HepG2 (cell line): ENCODE results near the gene CPOX.

Source experiments
- AKAP8 ChIP-seq: sonication (generic); formaldehyde crosslinking; IDR thresholded peaks from 2 replicates; pipeline ENCODE4 v1.5.1; 2020; ENCODE audit warnings: mild to moderate bottlenecking, missing genetic modification reagents
- EZH2 ChIP-seq: conservative IDR thresholded peaks from 2 replicates; pipeline ENCODE4 v1.6.1; 2012; ENCODE audit warnings: mild to moderate bottlenecking, low read depth, low read length, moderate library complexity
- FOXJ3 ChIP-seq: sonication (generic); formaldehyde crosslinking; IDR thresholded peaks from 2 replicates; pipeline ENCODE4 v1.4.0; 2020; ENCODE audit warnings: missing genetic modification reagents, mild to moderate bottlenecking, borderline replicate concordance
- FOXO1 ChIP-seq: sonication (generic); formaldehyde crosslinking; IDR thresholded peaks from 2 replicates; pipeline ENCODE4 v1.4.0; 2020; ENCODE audit warnings: missing genetic modification reagents
- MLX ChIP-seq: IDR thresholded peaks from 2 replicates; pipeline ENCODE4 v1.6.1; 2016
- PAX8 ChIP-seq: sonication (generic); formaldehyde crosslinking; IDR thresholded peaks from 2 replicates; pipeline ENCODE4 v1.8.0; 2022; ENCODE audit warnings: mild to moderate bottlenecking, missing genetic modification reagents, borderline replicate concordance
- RBM39 ChIP-seq: fragments of 200-400 bp; formaldehyde crosslinking; IDR thresholded peaks from one replicate; pipeline ENCODE4 v1.6.1; 2018; ENCODE audit warnings: antibody characterized with exemption, mild to moderate bottlenecking, low read depth, low read length; ENCODE audit not compliant: poor library complexity, severe bottlenecking
- TAF1 ChIP-seq: sonication (generic); formaldehyde crosslinking; IDR thresholded peaks from 2 replicates; pipeline ENCODE4 v1.4.0; 2020; ENCODE audit warnings: missing genetic modification reagents
- ZBTB8A ChIP-seq: sonication (generic); formaldehyde crosslinking; IDR thresholded peaks from 2 replicates; pipeline ENCODE4 v1.4.0; 2020; ENCODE audit warnings: mild to moderate bottlenecking, low read depth, missing genetic modification reagents, borderline replicate concordance
- TF ChIP-seq, protein P1 (sequence below): sonication (generic); formaldehyde crosslinking; IDR thresholded peaks from 2 replicates; pipeline ENCODE4 v1.8.1; 2022; ENCODE audit warnings: mild to moderate bottlenecking, missing genetic modification reagents
- TF ChIP-seq, protein P2 (sequence below): sonication (generic); formaldehyde crosslinking; IDR thresholded peaks from 2 replicates; pipeline ENCODE4 v1.4.0; 2020; ENCODE audit warnings: missing genetic modification reagents, borderline replicate concordance

GRCh38 chr3:98584547-98584946 is 8.9 kb downstream of the CPOX start:
- no peak for TF ChIP-seq ZBTB8A (CRISPR knock-in tag)
- TF ChIP-seq RBM39, result no peak
- no peak for TF ChIP-seq MLX (CRISPR knock-in tag)
- TF ChIP-seq FOXJ3, result no peak
- TF ChIP-seq, protein P1, sequence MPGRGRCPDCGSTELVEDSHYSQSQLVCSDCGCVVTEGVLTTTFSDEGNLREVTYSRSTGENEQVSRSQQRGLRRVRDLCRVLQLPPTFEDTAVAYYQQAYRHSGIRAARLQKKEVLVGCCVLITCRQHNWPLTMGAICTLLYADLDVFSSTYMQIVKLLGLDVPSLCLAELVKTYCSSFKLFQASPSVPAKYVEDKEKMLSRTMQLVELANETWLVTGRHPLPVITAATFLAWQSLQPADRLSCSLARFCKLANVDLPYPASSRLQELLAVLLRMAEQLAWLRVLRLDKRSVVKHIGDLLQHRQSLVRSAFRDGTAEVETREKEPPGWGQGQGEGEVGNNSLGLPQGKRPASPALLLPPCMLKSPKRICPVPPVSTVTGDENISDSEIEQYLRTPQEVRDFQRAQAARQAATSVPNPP (CRISPR knock-in tag), result no peak
- TF ChIP-seq AKAP8 (CRISPR knock-in tag), result no peak
- no peak for TF ChIP-seq FOXO1 (CRISPR knock-in tag)
- TF ChIP-seq PAX8, result no peak
- TF ChIP-seq, protein P2, sequence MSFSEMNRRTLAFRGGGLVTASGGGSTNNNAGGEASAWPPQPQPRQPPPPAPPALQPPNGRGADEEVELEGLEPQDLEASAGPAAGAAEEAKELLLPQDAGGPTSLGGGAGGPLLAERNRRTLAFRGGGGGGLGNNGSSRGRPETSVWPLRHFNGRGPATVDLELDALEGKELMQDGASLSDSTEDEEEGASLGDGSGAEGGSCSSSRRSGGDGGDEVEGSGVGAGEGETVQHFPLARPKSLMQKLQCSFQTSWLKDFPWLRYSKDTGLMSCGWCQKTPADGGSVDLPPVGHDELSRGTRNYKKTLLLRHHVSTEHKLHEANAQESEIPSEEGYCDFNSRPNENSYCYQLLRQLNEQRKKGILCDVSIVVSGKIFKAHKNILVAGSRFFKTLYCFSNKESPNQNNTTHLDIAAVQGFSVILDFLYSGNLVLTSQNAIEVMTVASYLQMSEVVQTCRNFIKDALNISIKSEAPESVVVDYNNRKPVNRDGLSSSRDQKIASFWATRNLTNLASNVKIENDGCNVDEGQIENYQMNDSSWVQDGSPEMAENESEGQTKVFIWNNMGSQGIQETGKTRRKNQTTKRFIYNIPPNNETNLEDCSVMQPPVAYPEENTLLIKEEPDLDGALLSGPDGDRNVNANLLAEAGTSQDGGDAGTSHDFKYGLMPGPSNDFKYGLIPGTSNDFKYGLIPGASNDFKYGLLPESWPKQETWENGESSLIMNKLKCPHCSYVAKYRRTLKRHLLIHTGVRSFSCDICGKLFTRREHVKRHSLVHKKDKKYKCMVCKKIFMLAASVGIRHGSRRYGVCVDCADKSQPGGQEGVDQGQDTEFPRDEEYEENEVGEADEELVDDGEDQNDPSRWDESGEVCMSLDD (CRISPR knock-in tag), result no peak
- no peak for TF ChIP-seq TAF1 (CRISPR knock-in tag)
- no peak for TF ChIP-seq EZH2
